Kidney (tissue), 14 donors: ENCODE data around the gene USP48. TPM values are rescaled to one million over a fixed set of nuclear protein-coding genes. Genes with fewer than 3 reads are reported as not detected.

Experiments used
- DNase-seq, 5 donors: peaks; one replicate each; pipeline ENCODE4 v3.0.0-alpha.2; 2013 to 2020
- FAIRE-seq: peaks from 2 replicates; lab custom pipeline; 2012; peaks lifted over from hg19 to GRCh38; lab: Jason Lieb, UNC
- H3K27ac ChIP-seq, 2 donors: one replicate each; pipeline ENCODE4 v1.7.0; 2013; ENCODE audit warnings: low read depth in 2 of 2, low read length in 2 of 2, inconsistent platforms in 1 of 2
- H3K27me3 ChIP-seq: one replicate; pipeline ENCODE4 v1.7.1; 2013; ENCODE audit warnings: low read length, inconsistent platforms; ENCODE audit not compliant: control insufficient read depth, insufficient read depth
- H3K36me3 ChIP-seq, 3 donors: one replicate each; pipeline versions ENCODE4 v1.7.0 to v1.7.1; 2013; ENCODE audit warnings: low read length in 3 of 3, control low read depth in 1 of 3, inconsistent platforms in 1 of 3; ENCODE audit not compliant: insufficient read depth in 3 of 3, control insufficient read depth in 2 of 3
- H3K4me1 ChIP-seq, 3 donors: one replicate each; pipeline versions ENCODE4 v1.7.0 to v1.7.1; 2013; ENCODE audit warnings: low read length in 3 of 3, inconsistent platforms in 1 of 3, low read depth in 1 of 3; ENCODE audit not compliant: control insufficient read depth in 2 of 3, insufficient read depth in 2 of 3
- H3K4me3 ChIP-seq, 3 donors: one replicate each; pipeline versions ENCODE4 v1.7.0 to v1.8.1; 2013; ENCODE audit warnings: low read length in 3 of 3, control low read depth in 1 of 3, inconsistent platforms in 1 of 3
- H3K9ac ChIP-seq, 3 donors: one replicate each; pipeline versions ENCODE4 v1.7.0 to v1.7.1; 2013; ENCODE audit warnings: low read length in 3 of 3, control low read depth in 1 of 3, inconsistent platforms in 1 of 3
- H3K9me3 ChIP-seq, 3 donors: one replicate each; pipeline versions ENCODE4 v1.7.0 to v1.7.1; 2013; ENCODE audit warnings: low read length in 3 of 3, control low read depth in 1 of 3, inconsistent platforms in 1 of 3; ENCODE audit not compliant: control insufficient read depth in 2 of 3, insufficient read depth in 1 of 3
- intact Hi-C: fragments of 100-400 bp; cut with DNase I; formaldehyde crosslinking; loops from one replicate; pipeline ENCODE4 v1.11.1; 2022
- polyA plus RNA-seq: library from polyadenylated mRNA; stranded (reverse); fragments of 350-450 nt; fragmentation: Illumina TruSeq; extraction: RNeasy Lipid Tissue Mini Kit (QIAGEN cat#74804); gene quantifications from one replicate; pipeline ENCODE4 v1.2.3, GENCODE V29; 2014; ENCODE audit warnings: low read depth, low replicate concordance; ENCODE audit not compliant: insufficient read depth
- total RNA-seq: library from RNA; stranded (reverse); fragmentation: NEBNext Ultra II Directional; extraction: Animal tissue kit (Norgen Biotek cat#: 25700); gene quantifications from one replicate; pipeline ENCODE4 v1.2.1, GENCODE V29; 2021
- TF ChIP-seq, protein P1 (sequence below): IDR thresholded peaks from 3 replicates; pipeline ENCODE4 v1.5.1; 2012; ENCODE audit warnings: mild to moderate bottlenecking, moderate library complexity, borderline replicate concordance; ENCODE audit not compliant: insufficient read depth; ENCODE audit errors: extremely low read depth
- donor health status: control.
- donor health status: control.
- donor health status: control.
- donor health status: control.
- donor health status: control.
- donor health status: DM: yes; HTN: yes; CAD: no.
- donor health status: Normal renal cell carcinoma (clear cell type).

The USP48 gene
- total and polyA plus RNA-seq, 2 donors from 2014 or later = 16.7 to 62.8 TPM

DNA sequence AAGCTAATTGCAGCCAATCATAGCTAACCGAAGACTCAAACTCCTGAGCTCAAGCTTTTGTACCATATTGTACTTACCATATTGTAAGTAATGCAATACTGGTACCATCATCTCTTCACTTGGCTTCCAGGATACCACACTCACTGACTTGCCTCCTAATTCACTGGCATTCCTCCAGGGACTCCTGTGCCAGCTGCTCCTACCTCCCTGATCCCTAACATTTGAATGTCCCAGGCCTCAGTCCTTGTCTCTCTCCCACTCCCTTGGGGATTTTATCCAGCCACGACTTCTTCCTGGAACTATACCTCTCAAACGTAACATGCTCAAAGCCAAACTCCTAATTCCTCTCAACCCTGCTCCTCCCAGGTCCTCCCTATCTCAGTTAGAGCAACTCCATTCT is 33.8 kb downstream of the USP48 start:
- Histone ChIP-seq H3K27ac (no peak overlapping the region), H3K4me3 (no peak overlapping the region), H3K27me3 (no peaks in the 10 kb centered on the region), H3K9me3 (no peaks in the 10 kb centered on the region), H3K36me3 (peaks cover 7 to 33% (median 9%) of the 10 kb centered on the region in 3 donors), H3K9ac (no peak overlapping the region), H3K4me1 (no peaks in the 10 kb centered on the region)
- FAIRE-seq = no peak
- TF ChIP-seq, protein P1, sequence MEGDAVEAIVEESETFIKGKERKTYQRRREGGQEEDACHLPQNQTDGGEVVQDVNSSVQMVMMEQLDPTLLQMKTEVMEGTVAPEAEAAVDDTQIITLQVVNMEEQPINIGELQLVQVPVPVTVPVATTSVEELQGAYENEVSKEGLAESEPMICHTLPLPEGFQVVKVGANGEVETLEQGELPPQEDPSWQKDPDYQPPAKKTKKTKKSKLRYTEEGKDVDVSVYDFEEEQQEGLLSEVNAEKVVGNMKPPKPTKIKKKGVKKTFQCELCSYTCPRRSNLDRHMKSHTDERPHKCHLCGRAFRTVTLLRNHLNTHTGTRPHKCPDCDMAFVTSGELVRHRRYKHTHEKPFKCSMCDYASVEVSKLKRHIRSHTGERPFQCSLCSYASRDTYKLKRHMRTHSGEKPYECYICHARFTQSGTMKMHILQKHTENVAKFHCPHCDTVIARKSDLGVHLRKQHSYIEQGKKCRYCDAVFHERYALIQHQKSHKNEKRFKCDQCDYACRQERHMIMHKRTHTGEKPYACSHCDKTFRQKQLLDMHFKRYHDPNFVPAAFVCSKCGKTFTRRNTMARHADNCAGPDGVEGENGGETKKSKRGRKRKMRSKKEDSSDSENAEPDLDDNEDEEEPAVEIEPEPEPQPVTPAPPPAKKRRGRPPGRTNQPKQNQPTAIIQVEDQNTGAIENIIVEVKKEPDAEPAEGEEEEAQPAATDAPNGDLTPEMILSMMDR = no peak
- intact Hi-C loops = no loop called here
- no peak for DNase-seq

DNA sequence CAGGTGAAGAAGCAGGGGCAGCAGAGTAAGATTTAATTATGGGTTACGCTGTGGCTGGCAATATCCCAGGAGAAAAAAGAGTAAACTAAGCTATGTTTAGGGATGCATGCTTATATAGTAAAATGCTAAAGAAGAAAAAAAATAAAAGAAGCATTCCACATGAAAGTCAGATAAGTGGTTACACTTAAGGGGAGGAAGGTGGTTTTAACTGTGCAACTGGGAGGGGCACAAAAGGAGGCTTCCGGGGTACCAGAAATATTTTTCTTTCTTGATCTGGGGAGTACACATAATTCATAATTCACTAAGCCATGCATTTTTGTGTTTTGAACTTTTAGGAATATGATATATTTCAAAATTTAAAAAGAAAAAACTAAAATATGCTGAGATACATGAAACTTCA is 39.5 kb downstream of the USP48 start:
- Histone ChIP-seq H3K9ac (no peak overlapping the region), H3K9me3 (no peaks in the 10 kb centered on the region), H3K36me3 (peaks cover 6 to 18% (median 7%) of the 10 kb centered on the region in 3 donors), H3K4me1 (no peaks in the 10 kb centered on the region), H3K27me3 (no peaks in the 10 kb centered on the region), H3K27ac (no peak overlapping the region), H3K4me3 (no peak overlapping the region)
- DNase-seq (no peak), FAIRE-seq (no peak)
- intact Hi-C loops = no loop called here
- TF ChIP-seq, protein P1 = no peak

GRCh38 chr1:21742578-21742977 is 40.4 kb downstream of the USP48 start:
- Histone ChIP-seq H3K4me3 (no peak overlapping the region), H3K36me3 (peaks cover 2 to 12% (median 4%) of the 10 kb centered on the region in 3 donors), H3K27me3 (no peaks in the 10 kb centered on the region), H3K9me3 (no peaks in the 10 kb centered on the region), H3K9ac (no peak overlapping the region), H3K4me1 (no peaks in the 10 kb centered on the region), H3K27ac (no peak overlapping the region)
- DNase-seq = no peak
- FAIRE-seq = no peak
- TF ChIP-seq, protein P1 = no peak
- intact Hi-C loops = no loop called here

DNA sequence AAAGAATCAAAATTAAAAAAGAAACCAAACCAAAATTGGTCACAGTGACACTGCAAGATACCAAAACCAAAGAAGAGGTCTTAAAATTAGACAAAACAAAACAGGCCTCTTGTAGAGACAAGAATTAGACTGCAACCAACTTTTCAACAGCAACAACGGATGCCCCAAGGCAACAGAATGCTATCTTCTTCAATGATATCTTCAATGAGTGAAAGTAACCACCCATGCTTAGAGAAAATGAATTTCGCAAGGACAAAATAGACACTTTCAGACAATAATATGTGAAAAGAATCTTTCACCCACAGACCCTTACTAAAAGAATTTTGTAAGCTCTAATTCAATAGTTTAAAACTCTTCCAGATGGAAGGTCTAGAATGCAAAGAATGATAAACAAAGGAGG is 41.7 kb downstream of the USP48 start:
- peaks cover 2 to 12% (median 9%) of the 10 kb centered on the region in 3 donors for H3K36me3 ChIP-seq
- intact Hi-C loops = no loop called here
- DNase-seq (no peak), FAIRE-seq (no peak)
- no peaks in the 10 kb centered on the region for H3K27me3 ChIP-seq
- no peak overlapping the region for H3K4me3 ChIP-seq
- no peak overlapping the region for H3K9ac ChIP-seq
- H3K4me1 ChIP-seq = no peaks in the 10 kb centered on the region
- no peaks in the 10 kb centered on the region for H3K9me3 ChIP-seq
- TF ChIP-seq, protein P1 = no peak
- H3K27ac ChIP-seq = no peak overlapping the region
